Smooth muscle cell (in vitro differentiated cells): ENCODE measurements around the gene NPC1. TPM values are rescaled to one million over a fixed set of nuclear protein-coding genes. Genes with fewer than 3 reads are reported as not detected.
"Not testable (repeated sequence)": the region's sequence is repeated elsewhere in the genome, so short reads cannot be mapped to it uniquely, and the experiment has no call there.

Source experiments
- DNase-seq: peaks from one replicate; lab custom pipeline; 2025; ENCODE audit not compliant: unreplicated experiment; lab: John Stamatoyannopoulos, UW
- H2AFZ ChIP-seq: fragments of 200-600 bp; sonication (generic); 2 replicates; pipeline ENCODE4 v1.6.0; 2016; ENCODE audit warnings: antibody characterized with exemption, low read depth, mild to moderate bottlenecking
- H3F3A ChIP-seq: fragments of 200-600 bp; sonication (generic); 2 replicates; pipeline ENCODE4 v1.6.0; 2017; ENCODE audit warnings: antibody characterized with exemption, low read depth
- H3K27ac ChIP-seq: fragments of 200-600 bp; sonication (generic); 2 replicates; pipeline ENCODE4 v1.5.1; 2016; ENCODE audit warnings: low read depth, mild to moderate bottlenecking
- H3K27me3 ChIP-seq: fragments of 200-600 bp; sonication (generic); 2 replicates; pipeline ENCODE4 v1.6.1; 2016; ENCODE audit warnings: low read depth, mild to moderate bottlenecking
- H3K36me3 ChIP-seq: fragments of 200-600 bp; sonication (generic); 2 replicates; pipeline ENCODE4 v1.5.1; 2016; ENCODE audit warnings: low read depth
- H3K4me1 ChIP-seq: fragments of 200-600 bp; sonication (generic); 2 replicates; pipeline ENCODE4 v1.5.1; 2016; ENCODE audit warnings: low read depth
- H3K4me2 ChIP-seq: fragments of 200-600 bp; sonication (generic); 2 replicates; pipeline ENCODE4 v1.6.0; 2016; ENCODE audit warnings: mild to moderate bottlenecking
- H3K4me3 ChIP-seq: fragments of 200-600 bp; sonication (generic); 2 replicates; pipeline ENCODE4 v1.5.1; 2016; ENCODE audit warnings: mild to moderate bottlenecking
- H3K79me2 ChIP-seq: fragments of 200-600 bp; sonication (generic); 2 replicates; pipeline ENCODE4 v1.6.0; 2016; ENCODE audit warnings: low read depth, mild to moderate bottlenecking
- H3K9ac ChIP-seq: fragments of 200-600 bp; sonication (generic); 2 replicates; pipeline ENCODE4 v1.6.0; 2016; ENCODE audit warnings: low read depth
- H3K9me3 ChIP-seq: fragments of 200-600 bp; sonication (generic); replicated peaks from 2 replicates; pipeline ENCODE4 v1.5.1; 2016; ENCODE audit warnings: low read depth
- H4K20me1 ChIP-seq: fragments of 200-600 bp; sonication (generic); 2 replicates; pipeline ENCODE4 v1.6.0; 2016; ENCODE audit warnings: low read depth
- CTCF ChIP-seq: fragments of 200-600 bp; sonication (generic); IDR thresholded peaks from 2 replicates; pipeline ENCODE4 v1.5.1; 2017; ENCODE audit warnings: borderline replicate concordance, mild to moderate bottlenecking, antibody characterized with exemption; ENCODE audit not compliant: insufficient read depth, poor library complexity, severe bottlenecking
- WGBS: methylation state at CpG from one replicate; pipeline ENCODE4 v1.1.7; 2016; ENCODE audit warnings: low lambda C conversion rate; 5-methylcytosine and 5-hydroxymethylcytosine counted together
- polyA plus RNA-seq: library from polyadenylated mRNA; unstranded; fragments of >200 nt; fragmentation: Nextera tagmentation; extraction: Ambion mirVana; gene quantifications from 2 replicates; pipeline ENCODE4 v1.2.1, GENCODE V29; 2016
- total RNA-seq: library from RNA; depleted of rRNA; stranded (reverse); fragments of >200 nt; gene quantifications from 2 replicates; pipeline ENCODE4 v1.2.3, GENCODE V29; 2014

Gene NPC1
- total and polyA plus RNA-seq, 2 experiments from 2014 or later, result 29.9 to 55.5 TPM

GRCh38 chr18:23560186-23560585 lies 26.1 kb downstream of the NPC1 start:
- Histone ChIP-seq H4K20me1 (peaks cover 3% of the 10 kb centered on the region), H3K9ac (no peak overlapping the region), H3K36me3 (peaks cover 21% of the 10 kb centered on the region), H3K4me1 (no peaks in the 10 kb centered on the region), H3F3A (no peaks in the 10 kb centered on the region), H2AFZ (no peak overlapping the region), H3K4me2 (no peak overlapping the region), H3K79me2 (no peaks in the 10 kb centered on the region), H3K4me3 (no peak overlapping the region), H3K27ac (no peak overlapping the region), H3K27me3 (no peaks in the 10 kb centered on the region), H3K9me3 (no peaks in the 10 kb centered on the region)
- DNase-seq, result no peak
- no peak for TF ChIP-seq CTCF
- 95% methylated on average over 4 of the region's 4 CpGs for WGBS

- not testable (repeated sequence) for H3K27me3 ChIP-seq, H3F3A ChIP-seq, DNase-seq, H3K4me2 ChIP-seq, H2AFZ ChIP-seq, H3K4me1 ChIP-seq, H3K27ac ChIP-seq, H3K79me2 ChIP-seq, H3K9ac ChIP-seq, H4K20me1 ChIP-seq, H3K9me3 ChIP-seq, H3K4me3 ChIP-seq
- 82% methylated on average over 8 of the region's 8 CpGs for WGBS
- H3K36me3 ChIP-seq, result peaks cover 38% of the 10 kb centered on the region
Measured at GRCh38 chr18:23557511-23557910, 28.8 kb downstream of the NPC1 start.

GRCh38 chr18:23556145-23556780 lies 30.0 kb downstream of the NPC1 start:
- peaks cover 44% of the 10 kb centered on the region for H3K36me3 ChIP-seq
- H3K79me2 ChIP-seq, result no peaks in the 10 kb centered on the region
- WGBS, result 96% methylated on average over 19 of the region's 19 CpGs

GRCh38 chr18:23553887-23554286 lies 32.4 kb downstream of the NPC1 start:
- H3F3A ChIP-seq, result no peaks in the 10 kb centered on the region
- no peak overlapping the region for H3K9ac ChIP-seq
- no peaks in the 10 kb centered on the region for H3K4me1 ChIP-seq
- no peaks in the 10 kb centered on the region for H3K79me2 ChIP-seq
- H2AFZ ChIP-seq, result no peak overlapping the region
- no peaks in the 10 kb centered on the region for H4K20me1 ChIP-seq
- no peaks in the 10 kb centered on the region for H3K27me3 ChIP-seq
- H3K4me3 ChIP-seq, result no peak overlapping the region
- no peak overlapping the region for H3K27ac ChIP-seq
- H3K9me3 ChIP-seq, result no peaks in the 10 kb centered on the region
- H3K4me2 ChIP-seq, result no peak overlapping the region
- WGBS, result 97% methylated on average over 6 of the region's 6 CpGs
- H3K36me3 ChIP-seq, result peaks cover 42% of the 10 kb centered on the region
- no peak for TF ChIP-seq CTCF
- DNase-seq, result no peak

More at GRCh38 chr18:23556145-23556780, 30.0 kb downstream of the NPC1 start:
- no peaks in the 10 kb centered on the region for H3K9me3 ChIP-seq
- H4K20me1 ChIP-seq, result no peaks in the 10 kb centered on the region
- H3K4me2 ChIP-seq, result no peak overlapping the region
- H3K9ac ChIP-seq, result no peak overlapping the region
- H3K27ac ChIP-seq, result no peak overlapping the region
- H2AFZ ChIP-seq, result no peak overlapping the region
- no peaks in the 10 kb centered on the region for H3K27me3 ChIP-seq
- no peaks in the 10 kb centered on the region for H3K4me1 ChIP-seq
- no peak overlapping the region for H3K4me3 ChIP-seq
- TF ChIP-seq CTCF, result no peak
- no peaks in the 10 kb centered on the region for H3F3A ChIP-seq
- no peak for DNase-seq
